Inflammatory macrophage (primary cell): ENCODE results near the gene DGKQ.

Source experiments
- DNase-seq, 2 donors: peaks; one replicate each; pipeline ENCODE4 v3.0.0-alpha.2; 2020 to 2022

Gene DGKQ

DNA sequence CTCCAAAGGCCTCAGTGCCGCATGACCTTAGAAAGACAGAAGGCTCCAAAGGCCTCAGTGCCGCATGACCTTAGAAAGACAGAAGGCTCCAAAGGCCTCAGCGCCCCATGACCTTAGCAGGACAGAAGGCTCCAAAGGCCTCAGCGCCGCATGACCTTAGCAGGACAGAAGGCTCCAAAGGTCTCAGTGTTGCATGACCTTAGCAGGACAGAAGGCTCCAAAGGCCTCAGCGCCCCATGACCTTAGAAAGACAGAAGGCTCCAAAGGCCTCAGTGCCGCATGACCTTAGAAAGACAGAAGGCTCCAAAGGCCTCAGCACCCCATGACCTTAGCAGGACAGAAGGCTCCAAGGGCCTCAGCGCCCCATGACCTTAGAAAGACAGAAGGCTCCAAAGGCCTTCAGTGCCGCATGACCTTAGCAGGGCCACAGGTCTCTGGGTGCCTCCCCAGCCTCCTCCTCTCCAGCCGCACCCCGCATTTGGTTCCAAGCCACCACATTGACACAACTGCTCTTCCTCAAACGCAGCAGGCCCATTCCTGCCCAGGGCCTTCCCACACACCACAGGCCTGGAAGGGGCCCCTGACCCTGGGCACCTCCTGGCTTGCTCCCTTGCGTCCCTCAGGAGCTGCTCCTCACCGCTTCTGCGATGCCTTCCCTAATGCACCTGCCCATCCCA lies 54.2 kb downstream of the DGKQ start:
- peak in 1 of 2 donors; percentile 34 for DNase-seq

DNA sequence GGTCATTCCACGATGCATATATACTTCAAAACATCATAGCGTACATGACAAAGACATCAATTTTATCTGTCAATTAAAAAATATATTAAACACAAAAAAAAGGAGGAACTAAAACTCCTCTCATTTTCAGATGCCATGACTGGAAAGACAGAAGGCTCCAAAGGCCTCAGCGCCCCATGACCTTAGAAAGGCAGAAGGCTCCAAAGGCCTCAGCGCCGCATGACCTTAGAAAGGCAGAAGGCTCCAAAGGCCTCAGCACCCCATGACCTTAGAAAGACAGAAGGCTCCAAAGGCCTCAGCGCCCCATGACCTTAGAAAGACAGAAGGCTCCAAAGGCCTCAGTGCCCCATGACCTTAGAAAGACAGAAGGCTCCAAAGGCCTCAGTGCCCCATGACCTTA lies 54.8 kb downstream of the DGKQ start:
- peak; percentile 21 to 48 for DNase-seq

DNA sequence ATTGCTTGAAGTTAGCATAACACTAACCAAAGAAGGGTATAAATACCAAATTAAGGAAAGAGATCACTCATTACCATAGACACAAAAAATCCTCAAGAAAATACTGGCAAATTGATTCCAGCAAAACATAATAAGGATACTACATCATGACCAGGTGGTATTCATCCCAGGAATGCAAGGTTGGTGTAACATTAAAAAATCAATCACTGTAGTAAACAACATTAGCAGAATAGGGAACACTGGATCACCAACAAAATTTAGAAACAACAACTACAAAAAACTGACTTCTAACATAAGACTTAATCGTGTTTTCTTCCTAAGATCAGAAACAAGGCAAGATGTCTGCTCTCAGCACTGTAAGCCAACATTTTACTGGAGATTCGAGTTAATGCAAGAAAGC lies 55.4 kb downstream of the DGKQ start:
- no peak for DNase-seq

DNA sequence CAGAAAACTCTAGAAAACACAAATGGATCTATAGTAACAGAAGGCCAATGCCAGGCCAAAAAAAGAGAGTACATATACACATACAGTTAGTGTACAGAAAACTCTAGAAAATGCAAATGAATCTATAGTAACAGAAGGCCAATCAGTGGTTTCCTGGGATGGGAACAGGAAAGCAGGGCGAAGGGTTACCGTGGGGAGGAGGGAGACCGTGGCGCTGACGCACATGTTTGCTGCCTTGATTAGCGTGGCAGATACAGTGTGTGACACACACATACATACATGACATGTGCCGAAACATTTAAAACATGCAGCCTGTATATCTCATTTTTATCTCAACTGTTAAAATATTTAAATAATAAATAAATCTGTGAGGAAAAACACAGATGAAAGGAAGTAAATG lies 55.9 kb downstream of the DGKQ start:
- DNase-seq: no peak

DNA sequence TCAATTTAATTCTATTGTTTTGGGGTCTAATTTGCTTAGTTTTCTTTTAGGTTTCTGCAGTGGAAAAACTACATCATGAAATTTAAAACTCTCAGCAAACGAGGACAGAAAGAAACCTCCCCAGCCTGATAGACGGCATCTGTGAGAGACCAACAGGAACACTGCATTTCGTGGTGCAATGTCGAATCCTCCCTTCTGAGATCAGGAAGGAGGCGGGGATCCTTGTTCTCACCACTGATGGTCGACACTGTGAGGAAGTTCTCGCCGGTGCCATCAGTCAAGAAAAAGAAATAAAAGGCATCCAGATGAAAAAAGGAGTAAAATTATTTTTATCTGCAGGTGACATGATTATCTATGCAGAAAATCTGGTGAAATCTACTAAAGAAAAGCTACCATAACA lies 57.8 kb downstream of the DGKQ start:
- DNase-seq: peak; percentile 63 to 78

DNA sequence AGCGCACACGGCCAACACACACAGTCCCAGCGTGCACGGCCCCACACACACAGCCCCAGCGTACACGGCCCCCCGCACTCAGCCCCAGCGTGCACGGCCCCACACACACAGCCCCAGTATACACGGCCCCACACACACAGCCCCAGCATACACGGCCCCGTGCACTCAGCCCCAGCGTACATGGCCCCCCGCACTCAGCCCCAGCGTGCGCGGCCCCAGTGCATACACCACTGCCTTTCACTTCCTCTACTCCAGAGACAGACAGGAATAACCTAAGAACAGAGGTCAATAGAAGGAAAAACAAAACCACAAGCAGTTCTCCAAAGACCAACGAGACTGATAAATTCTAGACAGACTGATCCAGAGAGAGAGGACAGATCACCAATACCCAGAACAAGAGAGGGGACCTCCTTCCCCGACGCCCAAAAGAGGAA lies 58.3 kb downstream of the DGKQ start:
- DNase-seq: peak; percentile 27 to 34

DNA sequence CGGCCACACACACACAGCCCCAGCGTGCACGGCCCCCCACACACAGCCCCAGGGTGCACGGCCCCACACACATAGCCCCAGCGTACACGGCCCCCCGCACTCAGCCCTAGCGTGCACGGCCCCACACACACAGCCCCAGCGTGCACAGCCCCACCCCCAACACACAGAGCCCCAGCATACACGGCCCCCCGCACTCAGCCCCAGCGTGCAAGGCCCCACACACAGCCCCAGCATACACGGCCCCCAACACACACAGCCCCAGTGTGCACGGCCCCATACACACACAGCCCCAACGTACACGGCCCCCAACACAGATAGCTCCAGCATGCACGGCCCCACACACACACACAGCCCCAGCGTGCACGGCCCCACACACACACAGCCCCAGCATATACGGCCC lies 58.8 kb downstream of the DGKQ start:
- DNase-seq: no peak

DNA sequence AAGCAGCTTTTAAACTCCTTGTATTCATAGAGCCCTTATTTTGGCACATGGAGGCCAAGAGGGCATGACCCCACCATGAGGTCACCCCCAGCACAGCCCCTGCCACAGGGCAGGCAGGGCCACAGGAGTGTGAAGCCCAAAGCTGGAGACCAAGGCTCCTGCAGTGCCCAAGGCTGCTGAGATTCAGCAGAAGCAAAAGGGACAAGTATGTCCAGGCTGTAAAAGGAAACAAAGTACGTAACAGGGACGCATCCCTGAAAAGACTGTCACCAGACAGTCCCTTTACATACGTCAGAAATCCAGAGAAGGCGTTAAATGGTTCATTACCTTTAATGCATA lies 60.1 kb downstream of the DGKQ start:
- no peak for DNase-seq

DNA sequence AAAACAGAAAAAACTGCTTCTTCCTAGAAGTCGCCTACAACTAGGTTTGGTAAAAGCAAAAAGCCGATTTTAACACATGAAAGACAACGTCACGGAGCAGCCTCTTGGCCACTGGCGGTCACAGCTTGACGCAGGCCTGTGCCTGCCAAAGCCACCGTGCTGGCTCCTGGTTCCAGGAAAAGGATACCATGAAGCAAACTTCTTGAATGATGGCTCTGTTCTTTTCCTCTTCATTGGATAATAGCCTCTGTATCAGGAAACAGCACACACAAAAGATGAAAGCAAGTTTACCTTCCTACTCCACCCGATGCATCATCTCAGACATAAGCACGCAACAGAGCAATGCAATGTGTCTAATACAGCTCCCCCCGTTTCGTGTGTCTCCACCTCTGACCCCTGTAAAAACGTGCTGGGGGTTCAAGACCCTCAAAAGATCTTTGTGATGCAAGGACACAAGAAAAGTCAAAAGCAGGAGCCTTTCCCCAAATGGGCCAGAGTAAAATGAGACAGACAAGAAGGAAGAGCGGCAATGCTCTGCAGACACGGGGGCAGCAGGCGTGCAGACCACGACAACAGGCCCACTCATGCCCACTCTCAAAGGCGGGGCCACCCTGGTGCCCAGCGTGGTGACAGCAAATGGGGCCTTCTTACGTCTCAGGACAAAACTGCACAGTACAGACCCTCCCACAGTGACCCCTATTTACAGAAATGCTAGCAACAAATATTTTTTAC lies 60.7 kb downstream of the DGKQ start:
- DNase-seq: no peak

DNA sequence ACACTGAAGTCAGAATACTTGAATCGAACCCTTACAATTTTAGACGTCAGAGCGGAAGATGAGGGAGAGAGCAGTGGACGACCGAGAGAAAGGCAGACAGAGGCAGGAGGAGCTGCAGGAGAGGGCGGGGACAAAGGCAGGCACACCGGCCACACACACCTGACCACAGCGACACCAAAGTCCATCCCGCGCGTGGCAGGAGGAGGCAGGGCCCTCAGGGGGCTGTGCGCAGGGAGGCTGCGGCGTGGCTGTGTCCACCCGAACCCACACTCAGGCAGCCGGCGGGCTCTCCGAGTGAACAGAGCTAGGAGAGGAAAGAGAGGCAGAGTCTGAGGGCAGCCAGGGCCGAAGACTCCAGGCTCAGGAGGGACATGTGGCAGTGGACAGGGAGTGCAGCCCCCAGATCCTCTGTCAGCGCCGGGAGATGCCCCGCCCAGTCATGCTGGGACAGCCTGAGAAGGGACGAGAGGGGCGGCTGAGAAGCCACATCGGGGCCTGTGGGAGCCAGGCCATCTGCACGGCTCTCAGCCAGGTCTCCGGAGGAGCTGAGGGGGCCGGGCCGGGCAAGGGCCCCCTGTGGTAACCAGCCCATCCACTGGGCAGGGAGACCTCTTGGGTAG lies 61.4 kb downstream of the DGKQ start:
- no peak for DNase-seq

DNA sequence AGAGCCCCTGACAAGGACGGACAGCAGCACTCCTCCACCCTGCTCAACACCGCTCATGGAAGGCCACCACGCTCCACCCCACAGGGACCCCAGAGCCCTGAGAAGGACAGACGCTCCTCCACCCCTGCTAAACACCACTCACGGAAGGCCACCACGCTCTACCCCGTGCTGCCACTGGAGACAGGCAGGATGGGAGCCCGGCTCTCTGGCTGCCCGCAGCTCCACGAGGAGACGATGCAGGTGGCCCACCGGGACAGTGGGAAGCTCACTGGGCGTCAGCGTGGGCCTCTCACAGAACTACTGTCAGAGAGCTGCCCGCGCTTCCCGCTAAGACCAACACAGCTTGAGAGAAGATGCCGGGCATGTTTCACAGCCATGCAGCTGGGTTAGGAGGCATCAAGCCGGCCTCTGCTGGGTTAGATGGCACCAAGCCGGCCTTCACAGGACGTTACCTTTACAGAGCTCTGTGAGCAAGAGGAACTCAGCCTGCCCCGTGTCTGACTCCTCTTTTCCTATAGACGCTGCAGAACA lies 62.1 kb downstream of the DGKQ start:
- DNase-seq: no peak

DNA sequence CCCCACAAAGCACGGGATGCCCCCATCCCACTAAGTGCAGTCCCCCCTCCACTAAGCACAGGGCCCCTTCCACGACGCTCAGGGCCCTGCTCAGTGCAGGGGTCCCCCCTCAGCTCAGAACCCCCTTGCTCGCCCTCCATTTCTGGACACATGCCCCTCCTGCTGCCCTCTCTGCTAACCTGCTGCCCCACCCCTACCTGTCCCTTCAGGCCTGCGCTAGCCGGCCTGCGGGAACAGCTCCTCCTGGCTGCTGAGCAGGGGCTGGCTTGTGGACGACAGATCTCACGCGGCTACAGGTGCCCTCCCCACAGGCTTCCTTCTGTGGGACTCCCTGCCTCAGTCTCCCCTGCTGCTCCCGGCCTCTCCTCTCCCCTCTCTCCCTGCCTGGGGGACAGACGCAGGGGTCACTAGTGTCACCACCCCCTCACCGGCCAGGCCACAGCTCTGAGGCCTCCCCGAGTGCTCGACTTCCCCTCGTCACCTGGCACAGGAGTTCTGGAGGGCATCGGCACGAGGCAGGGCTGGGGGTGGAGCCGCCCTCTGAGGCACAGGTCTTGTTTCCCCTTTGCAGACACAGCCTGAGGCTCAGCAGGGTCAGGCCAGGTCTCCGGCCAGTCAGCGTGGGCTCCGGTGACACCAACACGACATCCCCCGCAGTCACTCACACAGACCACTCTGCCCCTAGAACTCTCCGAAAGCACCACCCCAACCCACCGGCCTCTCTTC lies 62.8 kb downstream of the DGKQ start:
- no peak for DNase-seq

DNA sequence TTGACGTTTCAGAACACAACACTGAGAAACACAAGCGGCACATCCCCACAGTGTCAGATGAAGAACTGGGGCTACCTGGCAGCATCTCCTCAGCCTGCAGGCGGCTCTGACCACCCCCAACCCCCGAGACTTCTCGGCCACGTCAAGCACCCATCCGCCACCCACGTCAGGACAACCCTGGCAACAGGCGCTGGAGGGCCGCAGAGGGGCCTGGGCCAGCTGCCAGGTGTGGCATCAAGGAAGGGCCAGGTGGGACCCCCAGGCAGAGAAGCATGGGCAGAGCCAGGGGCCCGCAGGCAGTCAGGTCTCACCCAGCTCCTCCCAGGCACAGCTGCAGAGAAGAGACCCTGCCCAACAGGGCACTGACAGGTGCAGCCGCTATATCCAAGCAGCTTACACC lies 63.5 kb downstream of the DGKQ start:
- no peak for DNase-seq

DNA sequence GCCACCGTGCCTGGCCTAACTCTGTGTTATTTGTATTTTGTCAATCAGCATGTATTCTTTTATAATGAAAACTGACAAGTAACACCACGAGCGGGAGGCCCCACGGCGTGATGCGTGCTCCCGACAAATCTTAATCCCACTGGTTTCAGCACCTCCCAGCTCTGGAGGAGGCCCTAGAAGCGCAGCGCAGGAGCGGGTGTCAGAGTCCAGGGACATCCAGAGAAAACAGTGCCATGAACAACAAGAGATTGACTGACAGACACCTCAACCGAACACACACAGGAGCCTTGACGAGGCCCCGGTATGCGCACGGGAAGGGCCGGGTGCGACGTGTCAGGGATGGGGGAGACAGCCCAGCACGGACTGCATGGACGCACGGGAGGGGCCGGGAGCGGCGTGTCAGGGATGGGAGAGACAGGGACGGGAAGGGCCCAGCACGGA lies 64.2 kb downstream of the DGKQ start:
- DNase-seq: no peak
